Keratinocyte (primary cell): ENCODE measurements around the gene HIP1. TPM values are rescaled to one million over a fixed set of nuclear protein-coding genes. Genes with fewer than 3 reads are reported as not detected.
"Not testable (repeated sequence)": the region's sequence is repeated elsewhere in the genome, so short reads cannot be mapped to it uniquely, and the experiment has no call there.

Experiments used
- DNase-seq: peaks from one replicate; pipeline ENCODE4 v3.0.0-alpha.2; 2011; ENCODE audit warnings: low read depth, missing footprints, low spot score
- FAIRE-seq: peaks from 2 replicates; lab custom pipeline; 2011; peaks lifted over from hg19 to GRCh38; lab: Jason Lieb, UNC
- H2AFZ ChIP-seq: 2 replicates; pipeline ENCODE4 v1.6.0; 2012; ENCODE audit warnings: low read length, control low read depth, inconsistent platforms; ENCODE audit not compliant: control insufficient read depth
- H3K27ac ChIP-seq: 2 replicates; pipeline ENCODE4 v1.5.1; 2011; ENCODE audit warnings: low read length; ENCODE audit not compliant: control insufficient read depth, insufficient read depth
- H3K27me3 ChIP-seq: 3 replicates; pipeline ENCODE4 v1.6.0; 2011; ENCODE audit warnings: low read length; ENCODE audit not compliant: control insufficient read depth, insufficient read depth; ENCODE audit errors: extremely low read depth
- H3K36me3 ChIP-seq, 2 experiments: 2 replicates in 1 of 2; 3 replicates in 1 of 2; pipeline ENCODE4 v1.5.1; 2011; ENCODE audit warnings: low read length in 2 of 2, mild to moderate bottlenecking in 1 of 2; ENCODE audit not compliant: control insufficient read depth in 2 of 2, insufficient read depth in 2 of 2; ENCODE audit errors: extremely low read depth in 1 of 2
- H3K4me1 ChIP-seq: 3 replicates; pipeline ENCODE4 v1.5.1; 2011; ENCODE audit warnings: low read length; ENCODE audit not compliant: control insufficient read depth, insufficient read depth; ENCODE audit errors: extremely low read depth
- H3K4me2 ChIP-seq: 3 replicates; pipeline ENCODE4 v1.6.0; 2011; ENCODE audit warnings: low read depth, low read length; ENCODE audit not compliant: control insufficient read depth, insufficient read depth; ENCODE audit errors: extremely low read depth
- H3K4me3 ChIP-seq, 3 experiments: fragments of 200-600 bp in 1 of 3; sonication (generic) in 1 of 3; 2 replicates in 2 of 3; 3 replicates in 1 of 3; pipeline ENCODE4 v1.5.1; 2011 to 2016; ENCODE audit warnings: low read length in 3 of 3, mild to moderate bottlenecking in 3 of 3, control low read depth in 2 of 3, inconsistent platforms in 1 of 3, low read depth in 1 of 3, mixed read lengths in 1 of 3, mixed run types in 1 of 3, moderate library complexity in 1 of 3; ENCODE audit not compliant: control insufficient read depth in 2 of 3, insufficient read depth in 2 of 3; ENCODE audit errors: extremely low read depth in 1 of 3
- H3K79me2 ChIP-seq: 2 replicates; pipeline ENCODE4 v1.6.0; 2012; ENCODE audit warnings: low read length; ENCODE audit not compliant: control insufficient read depth, insufficient read depth
- H3K9ac ChIP-seq: 3 replicates; pipeline ENCODE4 v1.6.0; 2011; ENCODE audit warnings: low read length; ENCODE audit not compliant: control insufficient read depth, insufficient read depth; ENCODE audit errors: extremely low read depth
- H3K9me1 ChIP-seq: 3 replicates; pipeline ENCODE4 v1.6.0; 2011; ENCODE audit warnings: low read length; ENCODE audit not compliant: control insufficient read depth, insufficient read depth; ENCODE audit errors: extremely low read depth
- H3K9me3 ChIP-seq: 2 replicates; pipeline ENCODE4 v1.5.1; 2012; ENCODE audit warnings: low read depth, low read length; ENCODE audit not compliant: control insufficient read depth
- H4K20me1 ChIP-seq: 3 replicates; pipeline ENCODE4 v1.6.0; 2011; ENCODE audit warnings: low read length; ENCODE audit not compliant: control insufficient read depth, insufficient read depth; ENCODE audit errors: extremely low read depth
- EZH2 ChIP-seq: IDR thresholded peaks from one replicate; pipeline ENCODE4 v1.6.1; 2012; ENCODE audit warnings: inconsistent platforms, mild to moderate bottlenecking, low read length, moderate library complexity
- dilution Hi-C: fragments of 300-500 bp; cut with MboI; formaldehyde crosslinking; loops from one replicate; pipeline ENCODE4 v1.7.0; 2020; ENCODE audit warnings: low sequenced_read_pairs; ENCODE audit not compliant: extremely low pct_ligation_motif_present
- polyA plus RNA-seq, 5 experiments: library from polyadenylated mRNA; depleted of rRNA in 3 of 5; stranded (reverse) in 3 of 5; stranded (forward) in 1 of 5; unstranded in 1 of 5; fragments of >200 nt; gene quantifications; 1 replicate in 1 of 5; 2 replicates in 3 of 5; 3 replicates in 1 of 5; pipeline versions ENCODE4 v1.2.1 to v1.2.3, GENCODE V29; 2011 to 2012; ENCODE audit warnings: missing spikeins in 2 of 5, low read depth in 1 of 5, low replicate concordance in 1 of 5
- TF ChIP-seq, protein P1 (sequence below), 3 experiments: IDR thresholded peaks in 1 of 3; conservative IDR thresholded peaks in 1 of 3; optimal IDR thresholded peaks in 1 of 3; 2 replicates in 2 of 3; 3 replicates in 1 of 3; pipeline versions ENCODE3 to v1.5.1; 2011; ENCODE audit warnings: low read length in 3 of 3, mild to moderate bottlenecking in 3 of 3, moderate library complexity in 2 of 3, control low read depth in 1 of 3, inconsistent platforms in 1 of 3; ENCODE audit not compliant: insufficient read depth in 2 of 3; ENCODE audit errors: extremely low read depth in 1 of 3

HIP1 gene
- polyA plus RNA-seq, 1 donor (not counting 4 experiments of a cell fraction or from before 2014, with no cell fraction given): 5.0 TPM

DNA sequence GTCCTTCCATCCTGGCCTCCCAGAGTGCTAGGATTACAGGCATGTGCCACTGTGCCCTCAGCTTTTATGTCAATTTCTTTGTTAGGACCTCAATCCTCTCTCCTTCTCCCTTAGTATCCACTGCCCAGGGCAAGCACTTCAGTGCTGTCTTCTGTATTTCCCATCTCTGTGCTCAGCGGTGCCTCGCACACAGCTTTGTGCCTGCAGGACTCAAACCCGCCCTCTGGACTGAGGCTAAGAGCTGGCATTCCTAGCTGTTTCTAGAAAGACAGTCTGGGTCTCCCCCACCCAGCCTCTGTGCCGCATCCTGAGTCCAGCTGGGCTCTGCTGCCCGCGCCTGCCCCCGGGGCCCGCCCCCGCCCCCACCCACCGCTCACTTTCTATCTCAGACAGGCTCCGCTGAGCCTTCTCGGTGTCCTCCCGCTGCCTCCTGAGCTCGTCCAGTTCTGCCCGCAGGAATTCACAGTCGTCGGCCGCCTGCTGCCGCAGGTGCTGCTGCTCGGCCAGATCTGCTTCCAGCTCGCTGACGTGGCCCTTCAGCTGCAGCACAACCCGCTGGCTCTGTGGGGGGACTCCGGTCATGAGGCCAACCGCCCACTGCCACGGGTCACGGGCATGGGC is 179.3 kb downstream of the HIP1 start:
- FAIRE-seq (no peak), DNase-seq (no peak)
- no peak overlapping the region for H2AFZ ChIP-seq
- H3K27me3 ChIP-seq: no peaks in the 10 kb centered on the region
- no peak overlapping the region for H3K4me3 ChIP-seq
- dilution Hi-C loops: no loop called here
- no peak for TF ChIP-seq EZH2
- TF ChIP-seq, protein P1, sequence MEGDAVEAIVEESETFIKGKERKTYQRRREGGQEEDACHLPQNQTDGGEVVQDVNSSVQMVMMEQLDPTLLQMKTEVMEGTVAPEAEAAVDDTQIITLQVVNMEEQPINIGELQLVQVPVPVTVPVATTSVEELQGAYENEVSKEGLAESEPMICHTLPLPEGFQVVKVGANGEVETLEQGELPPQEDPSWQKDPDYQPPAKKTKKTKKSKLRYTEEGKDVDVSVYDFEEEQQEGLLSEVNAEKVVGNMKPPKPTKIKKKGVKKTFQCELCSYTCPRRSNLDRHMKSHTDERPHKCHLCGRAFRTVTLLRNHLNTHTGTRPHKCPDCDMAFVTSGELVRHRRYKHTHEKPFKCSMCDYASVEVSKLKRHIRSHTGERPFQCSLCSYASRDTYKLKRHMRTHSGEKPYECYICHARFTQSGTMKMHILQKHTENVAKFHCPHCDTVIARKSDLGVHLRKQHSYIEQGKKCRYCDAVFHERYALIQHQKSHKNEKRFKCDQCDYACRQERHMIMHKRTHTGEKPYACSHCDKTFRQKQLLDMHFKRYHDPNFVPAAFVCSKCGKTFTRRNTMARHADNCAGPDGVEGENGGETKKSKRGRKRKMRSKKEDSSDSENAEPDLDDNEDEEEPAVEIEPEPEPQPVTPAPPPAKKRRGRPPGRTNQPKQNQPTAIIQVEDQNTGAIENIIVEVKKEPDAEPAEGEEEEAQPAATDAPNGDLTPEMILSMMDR (optimal IDR thresholded peaks at IDR 0.05 in 1 of 3, IDR thresholded peaks at IDR 0.05 in 1 of 3, conservative IDR thresholded peaks at IDR 0.05 in 1 of 3; ENCODE audit: extremely low read depth in 1 of 3, insufficient read depth in 2 of 3, low read length in 3 of 3): no peak
- H3K9me1 ChIP-seq: no peaks in the 10 kb centered on the region
- no peak overlapping the region for H3K27ac ChIP-seq
- H3K9ac ChIP-seq: no peak overlapping the region
- H3K9me3 ChIP-seq: no peaks in the 10 kb centered on the region
- no peaks in the 10 kb centered on the region for H4K20me1 ChIP-seq
- no peaks in the 10 kb centered on the region for H3K4me1 ChIP-seq
- no peak overlapping the region for H3K4me2 ChIP-seq
- H3K36me3 ChIP-seq: no peaks in the 10 kb centered on the region
- H3K79me2 ChIP-seq: no peaks in the 10 kb centered on the region

DNA sequence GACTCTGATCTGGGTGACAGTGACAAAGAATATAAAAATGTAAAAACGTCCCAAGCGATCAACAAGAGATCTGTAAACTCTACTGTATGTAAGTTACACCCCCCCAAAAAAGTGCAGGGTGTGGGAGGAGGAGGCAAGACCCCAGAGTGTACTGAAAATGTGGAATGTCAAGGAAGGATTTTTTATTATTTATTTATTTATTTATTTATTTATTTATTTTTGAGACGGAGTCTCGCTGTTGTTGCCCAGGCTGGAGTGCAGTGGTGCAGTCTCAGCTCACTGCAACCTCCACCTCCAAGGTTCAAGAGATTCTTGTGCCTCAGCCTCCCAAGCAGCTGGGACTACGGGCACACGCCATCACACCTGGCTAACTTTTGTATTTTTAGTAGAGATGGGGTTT is 181.9 kb downstream of the HIP1 start:
- dilution Hi-C loops, H3K4me3 ChIP-seq, H3K9ac ChIP-seq, H2AFZ ChIP-seq, H3K4me2 ChIP-seq, H3K79me2 ChIP-seq, FAIRE-seq, H3K27me3 ChIP-seq, H3K9me3 ChIP-seq, H3K27ac ChIP-seq, H3K9me1 ChIP-seq, H3K36me3 ChIP-seq, H3K4me1 ChIP-seq, DNase-seq, H4K20me1 ChIP-seq: not testable (repeated sequence)

DNA sequence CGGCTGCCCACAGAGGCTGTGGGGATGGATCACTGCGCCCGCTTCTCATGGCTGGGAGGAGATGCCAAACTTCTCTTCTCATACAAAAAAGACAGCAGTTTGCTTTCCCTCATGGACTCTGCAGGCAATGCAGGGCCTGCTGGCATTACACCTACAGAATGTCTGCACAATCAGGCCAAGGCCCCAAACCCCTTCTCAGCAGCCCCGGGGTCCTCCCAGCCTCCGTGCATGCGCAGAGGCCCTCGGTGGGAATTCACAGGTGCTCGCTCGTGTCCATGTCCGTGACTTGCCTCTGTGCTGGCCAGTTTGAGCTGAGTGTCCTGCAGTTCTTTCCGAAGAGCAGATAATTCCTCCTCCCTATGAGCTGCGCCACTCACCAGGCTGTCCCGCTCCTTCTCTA is 183.0 kb downstream of the HIP1 start:
- no peaks in the 10 kb centered on the region for H3K27me3 ChIP-seq
- H3K36me3 ChIP-seq: no peaks in the 10 kb centered on the region
- TF ChIP-seq, protein P1 (optimal IDR thresholded peaks at IDR 0.05 in 1 of 3, IDR thresholded peaks at IDR 0.05 in 1 of 3, conservative IDR thresholded peaks at IDR 0.05 in 1 of 3; ENCODE audit: extremely low read depth in 1 of 3, insufficient read depth in 2 of 3, low read length in 3 of 3): no peak
- TF ChIP-seq EZH2: no peak
- dilution Hi-C loops: no loop called here
- H3K27ac ChIP-seq: no peak overlapping the region
- no peaks in the 10 kb centered on the region for H4K20me1 ChIP-seq
- H3K4me1 ChIP-seq: no peaks in the 10 kb centered on the region
- no peaks in the 10 kb centered on the region for H3K9me3 ChIP-seq
- no peak overlapping the region for H3K9ac ChIP-seq
- no peak for DNase-seq
- no peak overlapping the region for H3K4me2 ChIP-seq
- H3K79me2 ChIP-seq: no peaks in the 10 kb centered on the region
- FAIRE-seq: no peak
- H2AFZ ChIP-seq: no peak overlapping the region
- H3K9me1 ChIP-seq: no peaks in the 10 kb centered on the region
- no peak overlapping the region for H3K4me3 ChIP-seq
